HG03439 (cell line): ENCODE data around the gene EPC1.
A peak's percentile ranks its signal among the peaks of the same experiment; 100 is the strongest.
"Not testable (repeated sequence)": the region's sequence is repeated elsewhere in the genome, so short reads cannot be mapped to it uniquely, and the experiment has no call there.

Source experiments
- ATAC-seq: cut with Tn5 transposase; IDR thresholded peaks from one replicate; pipeline ENCODE4 v1.9.1; 2021; ENCODE audit warnings: mild to moderate bottlenecking, moderate library complexity; ENCODE audit not compliant: unreplicated experiment

Gene EPC1

GRCh38 chr10:32373031-32373430 lies 26.1 kb upstream of the EPC1 start:
- ATAC-seq, result no peak

GRCh38 chr10:32372000-32372875 lies 25.3 kb upstream of the EPC1 start:
- no peak for ATAC-seq

GRCh38 chr10:32371101-32371500 lies 24.1 kb upstream of the EPC1 start:
- no peak for ATAC-seq

GRCh38 chr10:32367793-32368453 lies 21.0 kb upstream of the EPC1 start:
- ATAC-seq, result peak; percentile 67

- no peak for ATAC-seq
These were observed 19.6 kb upstream of the EPC1 start for GRCh38 chr10:32366588-32366987.

- no peak for ATAC-seq
These were observed 19.2 kb upstream of the EPC1 start for GRCh38 chr10:32366111-32366510.

GRCh38 chr10:32365404-32365803 lies 18.4 kb upstream of the EPC1 start:
- ATAC-seq, result not testable (repeated sequence)

GRCh38 chr10:32362571-32362970 lies 15.6 kb upstream of the EPC1 start:
- no peak for ATAC-seq

- no peak for ATAC-seq
These were observed 13.9 kb upstream of the EPC1 start for GRCh38 chr10:32360884-32361283.

GRCh38 chr10:32360241-32360640 lies 13.3 kb upstream of the EPC1 start:
- no peak for ATAC-seq

GRCh38 chr10:32357056-32357735 lies 10.2 kb upstream of the EPC1 start:
- no peak for ATAC-seq

- ATAC-seq, result not testable (repeated sequence)
These were observed 7.7 kb upstream of the EPC1 start for GRCh38 chr10:32354690-32355089.

- no peak for ATAC-seq
These were observed 3.9 kb upstream of the EPC1 start for GRCh38 chr10:32350811-32351350.

- ATAC-seq, result no peak
These were observed 3.2 kb upstream of the EPC1 start for GRCh38 chr10:32349968-32350738.

GRCh38 chr10:32349199-32349585 lies 2.2 kb upstream of the EPC1 start:
- ATAC-seq, result no peak

- no peak for ATAC-seq
These were observed 1.6 kb upstream of the EPC1 start for GRCh38 chr10:32348297-32349198.

- ATAC-seq, result peak; percentile 13
These were observed 535 bp upstream of the EPC1 start for GRCh38 chr10:32347363-32348022.

- peak; percentile 81 for ATAC-seq
These were observed 816 bp downstream of the EPC1 start for GRCh38 chr10:32346134-32346550.

GRCh38 chr10:32341596-32341995 lies 5.4 kb downstream of the EPC1 start:
- no peak for ATAC-seq
